Measurements from ENCODE around the gene FADS2. TPM values are rescaled to one million over a fixed set of nuclear protein-coding genes. Genes with fewer than 3 reads are reported as not detected.

The FADS2 gene
- total and polyA plus RNA-seq, 10 of the 15 experiments (the other 5 are each of a cell fraction or from before 2014, with no cell fraction given), result 3.3 to 313 (median 149) TPM

DNA sequence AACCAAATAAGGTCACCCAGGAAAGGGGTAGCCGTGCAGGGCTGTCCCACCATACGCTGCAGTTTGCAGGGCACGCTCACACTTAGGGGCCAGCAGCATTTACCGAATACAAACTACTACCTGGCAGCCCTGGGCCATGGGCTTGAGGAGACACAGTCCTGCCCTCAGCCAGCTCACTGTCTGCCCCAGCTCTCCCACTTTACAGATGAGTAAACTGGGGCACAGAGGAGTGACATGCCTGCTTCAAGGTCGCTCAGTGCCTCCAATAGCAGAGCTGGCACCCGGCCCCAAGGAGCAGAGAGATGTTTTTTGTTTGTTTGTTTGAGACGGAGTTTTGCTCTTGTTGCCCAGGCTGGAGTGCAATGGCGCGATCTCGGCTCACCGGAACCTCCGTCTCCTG lies 60.5 kb downstream of the FADS2 start:
- BruUV-seq (replicated peaks), result no TSS peak

More for the DNA sequence above, 60.5 kb downstream of the FADS2 start:
- Histone ChIP-seq H3K4me1 (ENCODE audit: control insufficient read depth, insufficient read depth, low read length) (peaks cover 7% of the 10 kb centered on the region), H3K27ac (ENCODE audit: control insufficient read depth, insufficient read depth) (no peak overlapping the region), H3K36me3 (ENCODE audit: control insufficient read depth in 2 of 2, insufficient read depth in 2 of 2, low read length in 1 of 2) (no peaks in the 10 kb centered on the region), H3K4me2 (ENCODE audit: control insufficient read depth, insufficient read depth) (no peak overlapping the region), H3K9ac (ENCODE audit: control insufficient read depth, insufficient read depth, low read length) (no peak overlapping the region), H3K27me3 (replicated peaks in 1 of 2; ENCODE audit: control insufficient read depth in 2 of 2, insufficient read depth in 2 of 2, low read length in 1 of 2) (no peaks in the 10 kb centered on the region), H3K79me2 (ENCODE audit: control insufficient read depth, insufficient read depth, low read length) (no peaks in the 10 kb centered on the region), H2AFZ (ENCODE audit: control insufficient read depth, low read depth, low read length) (no peak overlapping the region), H3K4me3 (no peak overlapping the region), H3K9me3 (replicated peaks; ENCODE audit: control insufficient read depth, insufficient read depth, low read length) (no peaks in the 10 kb centered on the region; the same call in 2 of the 3 replicates), H4K20me1 (ENCODE audit: control insufficient read depth, insufficient read depth) (no peaks in the 10 kb centered on the region)
- ChIA-PET CTCF (interaction anchor here (0.9 to 1.8 kb wide), 2 partner anchors 10 to 91 kb away, joined by 3 to 12 read pairs; no protein-coding TSS in a partner anchor), SMC1A (ENCODE audit: uncharacterized antibody, unreplicated experiment) (interaction anchor here (4.8 kb wide), 1 partner anchor 90 kb away, joined by 21 read pairs; no protein-coding TSS in a partner anchor), POLR2A (no interaction called here), RAD21 (ENCODE audit: unreplicated experiment) (no interaction called here)
- DNase-seq (ENCODE audit: low read depth, low spot score), result no peak
- in situ Hi-C loops (cut with MboI) (no loop called here), intact Hi-C loops (cut with micrococcal nuclease; ENCODE audit: unreplicated experiment) (no loop called here)
- FAIRE-seq, result no peak
- WGBS (ENCODE audit: insufficient coverage, insufficient replicate concordance, low lambda C conversion rate, missing lambda C conversion rate), result 72% methylated on average over 12 of the region's 12 CpGs
- TF ChIP-seq JUNB (IDR thresholded peaks at IDR 0.05) (no peak), FOXK2 (IDR thresholded peaks at IDR 0.05) (no peak), ZNF274 (IDR thresholded peaks at IDR 0.05; ENCODE audit: insufficient read depth, insufficient read length) (no peak), WRNIP1 (IDR thresholded peaks at IDR 0.05; ENCODE audit: borderline replicate concordance, low read depth, low read length) (no peak), PML (IDR thresholded peaks at IDR 0.05; ENCODE audit: low read length) (no peak), CHD4 (IDR thresholded peaks at IDR 0.05) (no peak), CREB1 (IDR thresholded peaks at IDR 0.05; ENCODE audit: low read depth) (no peak), RCOR1 (conservative IDR thresholded peaks at IDR 0.05; ENCODE audit: low read depth, low read length) (no peak), MTA3 (IDR thresholded peaks at IDR 0.05; ENCODE audit: borderline replicate concordance, low read length) (no peak), KAT2A (conservative IDR thresholded peaks at IDR 0.05; ENCODE audit: control insufficient read depth, low read depth, low read length) (no peak), PAX8 (IDR thresholded peaks at IDR 0.05) (no peak), SIN3A (IDR thresholded peaks at IDR 0.05; ENCODE audit: low read depth, low read length) (no peak), RFX5 (IDR thresholded peaks at IDR 0.05; ENCODE audit: low read depth, low read length) (no peak)
- TF ChIP-seq, protein P1, sequence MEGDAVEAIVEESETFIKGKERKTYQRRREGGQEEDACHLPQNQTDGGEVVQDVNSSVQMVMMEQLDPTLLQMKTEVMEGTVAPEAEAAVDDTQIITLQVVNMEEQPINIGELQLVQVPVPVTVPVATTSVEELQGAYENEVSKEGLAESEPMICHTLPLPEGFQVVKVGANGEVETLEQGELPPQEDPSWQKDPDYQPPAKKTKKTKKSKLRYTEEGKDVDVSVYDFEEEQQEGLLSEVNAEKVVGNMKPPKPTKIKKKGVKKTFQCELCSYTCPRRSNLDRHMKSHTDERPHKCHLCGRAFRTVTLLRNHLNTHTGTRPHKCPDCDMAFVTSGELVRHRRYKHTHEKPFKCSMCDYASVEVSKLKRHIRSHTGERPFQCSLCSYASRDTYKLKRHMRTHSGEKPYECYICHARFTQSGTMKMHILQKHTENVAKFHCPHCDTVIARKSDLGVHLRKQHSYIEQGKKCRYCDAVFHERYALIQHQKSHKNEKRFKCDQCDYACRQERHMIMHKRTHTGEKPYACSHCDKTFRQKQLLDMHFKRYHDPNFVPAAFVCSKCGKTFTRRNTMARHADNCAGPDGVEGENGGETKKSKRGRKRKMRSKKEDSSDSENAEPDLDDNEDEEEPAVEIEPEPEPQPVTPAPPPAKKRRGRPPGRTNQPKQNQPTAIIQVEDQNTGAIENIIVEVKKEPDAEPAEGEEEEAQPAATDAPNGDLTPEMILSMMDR (IDR thresholded peaks at IDR 0.05 in 2 of 3, conservative IDR thresholded peaks at IDR 0.05 in 1 of 3; ENCODE audit: control insufficient read depth in 2 of 3, extremely low read depth in 1 of 3, insufficient read depth in 1 of 3, low read depth in 3 of 3, low read length in 3 of 3), result no peak
- TF ChIP-seq, protein P2, sequence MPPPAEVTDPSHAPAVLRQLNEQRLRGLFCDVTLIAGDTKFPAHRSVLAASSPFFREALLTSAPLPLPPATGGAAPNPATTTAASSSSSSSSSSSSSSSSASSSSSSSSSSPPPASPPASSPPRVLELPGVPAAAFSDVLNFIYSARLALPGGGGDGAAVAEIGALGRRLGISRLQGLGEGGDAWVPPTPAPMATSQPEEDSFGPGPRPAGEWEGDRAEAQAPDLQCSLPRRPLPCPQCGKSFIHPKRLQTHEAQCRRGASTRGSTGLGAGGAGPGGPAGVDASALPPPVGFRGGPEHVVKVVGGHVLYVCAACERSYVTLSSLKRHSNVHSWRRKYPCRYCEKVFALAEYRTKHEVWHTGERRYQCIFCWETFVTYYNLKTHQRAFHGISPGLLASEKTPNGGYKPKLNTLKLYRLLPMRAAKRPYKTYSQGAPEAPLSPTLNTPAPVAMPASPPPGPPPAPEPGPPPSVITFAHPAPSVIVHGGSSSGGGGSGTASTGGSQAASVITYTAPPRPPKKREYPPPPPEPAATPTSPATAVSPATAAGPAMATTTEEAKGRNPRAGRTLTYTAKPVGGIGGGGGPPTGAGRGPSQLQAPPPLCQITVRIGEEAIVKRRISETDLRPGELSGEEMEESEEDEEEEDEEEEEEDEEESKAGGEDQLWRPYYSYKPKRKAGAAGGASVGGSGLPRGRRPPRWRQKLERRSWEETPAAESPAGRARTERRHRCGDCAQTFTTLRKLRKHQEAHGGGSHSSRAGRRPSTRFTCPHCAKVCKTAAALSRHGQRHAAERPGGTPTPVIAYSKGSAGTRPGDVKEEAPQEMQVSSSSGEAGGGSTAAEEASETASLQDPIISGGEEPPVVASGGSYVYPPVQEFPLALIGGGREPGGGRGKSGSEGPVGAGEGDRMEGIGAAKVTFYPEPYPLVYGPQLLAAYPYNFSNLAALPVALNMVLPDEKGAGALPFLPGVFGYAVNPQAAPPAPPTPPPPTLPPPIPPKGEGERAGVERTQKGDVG (CRISPR knock-in tag; IDR thresholded peaks at IDR 0.05), result no peak
- no peak for ATAC-seq

Measured in GM12878 (cell line).